ENCODE measurements around the gene MINAR1. TPM values are rescaled to one million over a fixed set of nuclear protein-coding genes. Genes with fewer than 3 reads are reported as not detected.

The MINAR1 gene
- total and polyA plus RNA-seq, 2 of the 13 experiments (the other 11 are each of a cell fraction or from before 2014, with no cell fraction given) = 0.15 to 0.16 TPM

DNA sequence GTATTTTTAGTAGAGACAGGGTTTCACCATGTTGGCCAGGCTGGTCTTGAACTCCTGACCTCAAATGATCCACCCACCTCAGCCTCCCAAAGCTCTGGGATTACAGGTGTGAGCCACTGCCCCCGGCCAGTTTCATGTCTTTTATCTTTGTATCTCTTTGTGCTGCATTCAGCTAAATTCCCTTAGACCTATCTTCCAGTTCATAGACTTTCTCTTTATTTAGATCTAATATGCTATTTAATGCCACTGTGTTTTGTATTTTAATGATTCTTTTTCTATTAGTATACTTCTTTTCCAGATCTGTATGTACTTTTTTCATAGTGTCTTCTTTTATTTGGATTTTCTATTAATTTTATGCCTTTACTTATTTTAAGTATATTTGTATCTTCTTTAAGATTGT, 14.9 kb downstream of the MINAR1 start:
- H3K4me2 ChIP-seq (ENCODE audit: low read depth, low read length) = no peak overlapping the region
- H4K20me1 ChIP-seq (ENCODE audit: insufficient read depth, low read length) = no peaks in the 10 kb centered on the region
- H3K36me3 ChIP-seq (replicated peaks in 1 of 2; ENCODE audit: control insufficient read depth in 1 of 2, insufficient read depth in 2 of 2, low read length in 2 of 2) = no peaks in the 10 kb centered on the region
- peaks cover 2 to 6% of the 10 kb centered on the region in 2 experiments; a peak in 1 of 5 replicates for H3K27me3 ChIP-seq (ENCODE audit: control insufficient read depth in 1 of 2, insufficient read depth in 2 of 2, low read length in 2 of 2)
- no peak for DNase-seq (ENCODE audit: low spot score)
- H3K4me1 ChIP-seq (ENCODE audit: insufficient read depth, low read length) = no peaks in the 10 kb centered on the region
- ChIA-PET CTCF (ENCODE audit: low intra/inter-chr PET ratio, low total read pairs) (no interaction called here), POLR2A (no interaction called here)
- H3K27ac ChIP-seq (ENCODE audit: extremely low read length, insufficient read depth, low read length) = no peak overlapping the region
- in situ Hi-C loops (cut with HindIII; ENCODE audit: extremely low pct_ligation_motif_present, low pct_unique_long_range_greater_than_20kb) = no loop called here
- intact Hi-C loops (cut with micrococcal nuclease; ENCODE audit: unreplicated experiment) = no loop called here
- ATAC-seq = no peak
- TF ChIP-seq, protein P1, sequence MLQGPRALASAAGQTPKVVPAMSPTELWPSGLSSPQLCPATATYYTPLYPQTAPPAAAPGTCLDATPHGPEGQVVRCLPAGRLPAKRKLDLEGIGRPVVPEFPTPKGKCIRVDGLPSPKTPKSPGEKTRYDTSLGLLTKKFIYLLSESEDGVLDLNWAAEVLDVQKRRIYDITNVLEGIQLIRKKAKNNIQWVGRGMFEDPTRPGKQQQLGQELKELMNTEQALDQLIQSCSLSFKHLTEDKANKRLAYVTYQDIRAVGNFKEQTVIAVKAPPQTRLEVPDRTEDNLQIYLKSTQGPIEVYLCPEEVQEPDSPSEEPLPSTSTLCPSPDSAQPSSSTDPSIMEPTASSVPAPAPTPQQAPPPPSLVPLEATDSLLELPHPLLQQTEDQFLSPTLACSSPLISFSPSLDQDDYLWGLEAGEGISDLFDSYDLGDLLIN (CRISPR knock-in tag; IDR thresholded peaks at IDR 0.05; ENCODE audit: borderline replicate concordance) = no peak
- TF ChIP-seq, protein P2, sequence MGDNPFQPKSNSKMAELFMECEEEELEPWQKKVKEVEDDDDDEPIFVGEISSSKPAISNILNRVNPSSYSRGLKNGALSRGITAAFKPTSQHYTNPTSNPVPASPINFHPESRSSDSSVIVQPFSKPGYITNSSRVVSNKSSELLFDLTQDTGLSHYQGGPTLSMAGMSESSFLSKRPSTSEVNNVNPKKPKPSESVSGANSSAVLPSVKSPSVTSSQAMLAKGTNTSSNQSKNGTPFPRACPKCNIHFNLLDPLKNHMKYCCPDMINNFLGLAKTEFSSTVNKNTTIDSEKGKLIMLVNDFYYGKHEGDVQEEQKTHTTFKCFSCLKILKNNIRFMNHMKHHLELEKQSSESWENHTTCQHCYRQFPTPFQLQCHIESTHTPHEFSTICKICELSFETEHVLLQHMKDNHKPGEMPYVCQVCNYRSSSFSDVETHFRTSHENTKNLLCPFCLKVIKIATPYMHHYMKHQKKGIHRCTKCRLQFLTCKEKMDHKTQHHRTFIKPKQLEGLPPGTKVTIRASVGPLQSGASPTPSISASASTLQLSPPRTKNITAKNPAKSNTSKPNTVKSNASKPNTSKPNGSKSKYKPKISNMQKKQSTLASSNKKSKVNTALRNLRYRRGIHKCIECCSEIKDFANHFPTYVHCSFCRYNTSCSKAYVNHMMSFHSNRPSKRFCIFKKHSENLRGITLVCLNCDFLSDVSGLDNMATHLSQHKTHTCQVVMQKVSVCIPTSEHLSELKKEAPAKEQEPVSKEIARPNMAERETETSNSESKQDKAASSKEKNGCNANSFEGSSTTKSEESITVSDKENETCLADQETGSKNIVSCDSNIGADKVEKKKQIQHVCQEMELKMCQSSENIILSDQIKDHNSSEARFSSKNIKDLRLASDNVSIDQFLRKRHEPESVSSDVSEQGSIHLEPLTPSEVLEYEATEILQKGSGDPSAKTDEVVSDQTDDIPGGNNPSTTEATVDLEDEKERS (CRISPR knock-in tag; IDR thresholded peaks at IDR 0.05) = no peak
- TF ChIP-seq IRF2 (CRISPR knock-in tag; IDR thresholded peaks at IDR 0.05) = no peak
- TF ChIP-seq ZFX (CRISPR knock-in tag; IDR thresholded peaks at IDR 0.05; ENCODE audit: low read depth) = no peak
- TF ChIP-seq ZNF354B (CRISPR knock-in tag; IDR thresholded peaks at IDR 0.05) = no peak
- TF ChIP-seq, protein P3, sequence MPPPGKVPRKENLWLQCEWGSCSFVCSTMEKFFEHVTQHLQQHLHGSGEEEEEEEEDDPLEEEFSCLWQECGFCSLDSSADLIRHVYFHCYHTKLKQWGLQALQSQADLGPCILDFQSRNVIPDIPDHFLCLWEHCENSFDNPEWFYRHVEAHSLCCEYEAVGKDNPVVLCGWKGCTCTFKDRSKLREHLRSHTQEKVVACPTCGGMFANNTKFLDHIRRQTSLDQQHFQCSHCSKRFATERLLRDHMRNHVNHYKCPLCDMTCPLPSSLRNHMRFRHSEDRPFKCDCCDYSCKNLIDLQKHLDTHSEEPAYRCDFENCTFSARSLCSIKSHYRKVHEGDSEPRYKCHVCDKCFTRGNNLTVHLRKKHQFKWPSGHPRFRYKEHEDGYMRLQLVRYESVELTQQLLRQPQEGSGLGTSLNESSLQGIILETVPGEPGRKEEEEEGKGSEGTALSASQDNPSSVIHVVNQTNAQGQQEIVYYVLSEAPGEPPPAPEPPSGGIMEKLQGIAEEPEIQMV (CRISPR knock-in tag; IDR thresholded peaks at IDR 0.05; ENCODE audit: low read depth) = no peak
- TF ChIP-seq SATB2 (CRISPR knock-in tag; IDR thresholded peaks at IDR 0.05) = no peak
- no peak for TF ChIP-seq FOSL2 (CRISPR knock-in tag; IDR thresholded peaks at IDR 0.05)
- TF ChIP-seq, protein P4, sequence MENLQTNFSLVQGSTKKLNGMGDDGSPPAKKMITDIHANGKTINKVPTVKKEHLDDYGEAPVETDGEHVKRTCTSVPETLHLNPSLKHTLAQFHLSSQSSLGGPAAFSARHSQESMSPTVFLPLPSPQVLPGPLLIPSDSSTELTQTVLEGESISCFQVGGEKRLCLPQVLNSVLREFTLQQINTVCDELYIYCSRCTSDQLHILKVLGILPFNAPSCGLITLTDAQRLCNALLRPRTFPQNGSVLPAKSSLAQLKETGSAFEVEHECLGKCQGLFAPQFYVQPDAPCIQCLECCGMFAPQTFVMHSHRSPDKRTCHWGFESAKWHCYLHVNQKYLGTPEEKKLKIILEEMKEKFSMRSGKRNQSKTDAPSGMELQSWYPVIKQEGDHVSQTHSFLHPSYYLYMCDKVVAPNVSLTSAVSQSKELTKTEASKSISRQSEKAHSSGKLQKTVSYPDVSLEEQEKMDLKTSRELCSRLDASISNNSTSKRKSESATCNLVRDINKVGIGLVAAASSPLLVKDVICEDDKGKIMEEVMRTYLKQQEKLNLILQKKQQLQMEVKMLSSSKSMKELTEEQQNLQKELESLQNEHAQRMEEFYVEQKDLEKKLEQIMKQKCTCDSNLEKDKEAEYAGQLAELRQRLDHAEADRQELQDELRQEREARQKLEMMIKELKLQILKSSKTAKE (CRISPR knock-in tag; IDR thresholded peaks at IDR 0.05; ENCODE audit: borderline replicate concordance) = no peak
- no peak for TF ChIP-seq ZNF776 (CRISPR knock-in tag; IDR thresholded peaks at IDR 0.05)
- TF ChIP-seq ZNF572 (CRISPR knock-in tag; IDR thresholded peaks at IDR 0.05) = no peak
- TF ChIP-seq SAFB2 (CRISPR knock-in tag; IDR thresholded peaks at IDR 0.05; ENCODE audit: borderline replicate concordance, low read depth) = no peak
- no peak for TF ChIP-seq ZNF766 (CRISPR knock-in tag; IDR thresholded peaks at IDR 0.05; ENCODE audit: borderline replicate concordance)
- no peak overlapping the region for H2AFZ ChIP-seq (ENCODE audit: low read length)
- no peaks in the 10 kb centered on the region for H3K9me3 ChIP-seq (ENCODE audit: low read length)
- no peak for FAIRE-seq
- H3K4me3 ChIP-seq (replicated peaks in 1 of 3; ENCODE audit: insufficient read depth in 1 of 3, low read depth in 2 of 3, low read length in 3 of 3) = no peak overlapping the region
- H3K79me2 ChIP-seq (ENCODE audit: insufficient read depth, low read length) = no peaks in the 10 kb centered on the region
- WGBS (ENCODE audit: low lambda C conversion rate) = 0% methylated on average over 1 of the region's 1 CpG
- no peak overlapping the region for H3K9ac ChIP-seq (ENCODE audit: insufficient read depth, low read depth, low read length)
- no TSS peak for BruUV-seq (replicated peaks)
